ENCODE results near the gene DNAI2. TPM values are rescaled to one million over a fixed set of nuclear protein-coding genes. Genes with fewer than 3 reads are reported as not detected.

Gene DNAI2
- total RNA-seq, 1 experiment from 2014 or later, result not detected

GRCh38 chr17:74235040-74235581 lies 38.9 kb upstream of the DNAI2 start:
- CTCF ChIA-PET, result no interaction called here
- H3K9me3 Mint-ChIP-seq (ENCODE audit: unreplicated experiment), result no peaks in the 10 kb centered on the region
- no peaks in the 10 kb centered on the region for H3K36me3 Mint-ChIP-seq (ENCODE audit: insufficient read depth, unreplicated experiment)
- DNase-seq, result no peak
- Histone ChIP-seq H3K27me3 (replicated peaks; ENCODE audit: control insufficient read depth, insufficient read depth, low read length) (no peaks in the 10 kb centered on the region), H3K4me3 (ENCODE audit: low read depth, low read length) (no peak overlapping the region), H3K36me3 (ENCODE audit: control insufficient read depth, insufficient read depth, low read length) (no peaks in the 10 kb centered on the region; the same call in 1 of the 2 replicates), H3K9me3 (no peaks in the 10 kb centered on the region), H3K4me1 (no peaks in the 10 kb centered on the region)
- no peaks in the 10 kb centered on the region for H3K27me3 Mint-ChIP-seq (ENCODE audit: insufficient read depth, unreplicated experiment)
- POLR2A ChIA-PET, result no interaction called here
- BruUV-seq (replicated peaks), result no TSS peak
- H3K27ac Mint-ChIP-seq (ENCODE audit: unreplicated experiment), result no peak overlapping the region
- intact Hi-C loops (cut with micrococcal nuclease; ENCODE audit: unreplicated experiment), result no loop called here
- no peak overlapping the region for H3K4me3 Mint-ChIP-seq (ENCODE audit: unreplicated experiment)
- no peak for TF ChIP-seq CTCF (IDR thresholded peaks at IDR 0.05; ENCODE audit: insufficient read depth in 1 of 2, low read depth in 1 of 2, low read length in 1 of 2, severe bottlenecking in 1 of 2, unreplicated experiment in 1 of 2)
- peaks cover 7% of the 10 kb centered on the region for H3K4me1 Mint-ChIP-seq (ENCODE audit: low read depth, unreplicated experiment)

GRCh38 chr17:74235911-74236371 lies 38.1 kb upstream of the DNAI2 start:
- ChIA-PET POLR2A (no interaction called here), CTCF (no interaction called here)
- intact Hi-C loops (cut with micrococcal nuclease; ENCODE audit: unreplicated experiment), result no loop called here
- BruUV-seq (replicated peaks), result no TSS peak
- no peak for TF ChIP-seq CTCF (IDR thresholded peaks at IDR 0.05; ENCODE audit: insufficient read depth in 1 of 2, low read depth in 1 of 2, low read length in 1 of 2, severe bottlenecking in 1 of 2, unreplicated experiment in 1 of 2)
- no peaks in the 10 kb centered on the region for H3K9me3 Mint-ChIP-seq (ENCODE audit: unreplicated experiment)
- H3K27me3 Mint-ChIP-seq (ENCODE audit: insufficient read depth, unreplicated experiment), result no peaks in the 10 kb centered on the region
- H3K4me1 ChIP-seq, result no peaks in the 10 kb centered on the region
- H3K27me3 ChIP-seq (replicated peaks; ENCODE audit: control insufficient read depth, insufficient read depth, low read length), result no peaks in the 10 kb centered on the region
- no peaks in the 10 kb centered on the region for H3K9me3 ChIP-seq
- no peak overlapping the region for H3K27ac Mint-ChIP-seq (ENCODE audit: unreplicated experiment)
- H3K4me3 Mint-ChIP-seq (ENCODE audit: unreplicated experiment), result no peak overlapping the region
- no peaks in the 10 kb centered on the region; the same call in 1 of the 2 replicates for H3K36me3 ChIP-seq (ENCODE audit: control insufficient read depth, insufficient read depth, low read length)
- H3K36me3 Mint-ChIP-seq (ENCODE audit: insufficient read depth, unreplicated experiment), result no peaks in the 10 kb centered on the region
- H3K4me3 ChIP-seq (ENCODE audit: low read depth, low read length), result no peak overlapping the region
- H3K4me1 Mint-ChIP-seq (ENCODE audit: low read depth, unreplicated experiment), result peaks cover 7% of the 10 kb centered on the region
- DNase-seq, result no peak

GRCh38 chr17:74237321-74237720 lies 36.7 kb upstream of the DNAI2 start:
- H3K27me3 Mint-ChIP-seq (ENCODE audit: insufficient read depth, unreplicated experiment), result no peaks in the 10 kb centered on the region
- intact Hi-C loops (cut with micrococcal nuclease; ENCODE audit: unreplicated experiment), result no loop called here
- no peaks in the 10 kb centered on the region for H3K36me3 Mint-ChIP-seq (ENCODE audit: insufficient read depth, unreplicated experiment)
- ChIA-PET POLR2A (no interaction called here), CTCF (interaction anchor here (0.9 kb wide), 1 partner anchor 48 kb away, joined by 3 read pairs; no protein-coding TSS in a partner anchor)
- no peak for DNase-seq
- Histone ChIP-seq H3K4me3 (ENCODE audit: low read depth, low read length) (no peak overlapping the region), H3K4me1 (no peaks in the 10 kb centered on the region), H3K27me3 (replicated peaks; ENCODE audit: control insufficient read depth, insufficient read depth, low read length) (no peaks in the 10 kb centered on the region), H3K9me3 (no peaks in the 10 kb centered on the region), H3K36me3 (ENCODE audit: control insufficient read depth, insufficient read depth, low read length) (no peaks in the 10 kb centered on the region; the same call in 1 of the 2 replicates)
- H3K4me1 Mint-ChIP-seq (ENCODE audit: low read depth, unreplicated experiment), result no peaks in the 10 kb centered on the region
- no peak for TF ChIP-seq CTCF (IDR thresholded peaks at IDR 0.05; ENCODE audit: insufficient read depth in 1 of 2, low read depth in 1 of 2, low read length in 1 of 2, severe bottlenecking in 1 of 2, unreplicated experiment in 1 of 2)
- H3K27ac Mint-ChIP-seq (ENCODE audit: unreplicated experiment), result no peak overlapping the region
- BruUV-seq (replicated peaks), result no TSS peak
- no peaks in the 10 kb centered on the region for H3K9me3 Mint-ChIP-seq (ENCODE audit: unreplicated experiment)
- H3K4me3 Mint-ChIP-seq (ENCODE audit: unreplicated experiment), result no peak overlapping the region

Data from Caco-2 (cell line).